Keratinocyte (primary cell): ENCODE data around the gene MRPL10.

ENCODE experiments used
- CTCF ChIP-seq, 3 experiments: IDR thresholded peaks in 1 of 3; conservative IDR thresholded peaks in 1 of 3; optimal IDR thresholded peaks in 1 of 3; 2 replicates in 2 of 3; 3 replicates in 1 of 3; pipeline versions ENCODE3 to v1.5.1; 2011; ENCODE audit warnings: low read length in 3 of 3, mild to moderate bottlenecking in 3 of 3, moderate library complexity in 2 of 3, control low read depth in 1 of 3, inconsistent platforms in 1 of 3; ENCODE audit not compliant: insufficient read depth in 2 of 3; ENCODE audit errors: extremely low read depth in 1 of 3
- EZH2 ChIP-seq: IDR thresholded peaks from one replicate; pipeline ENCODE4 v1.6.1; 2012; ENCODE audit warnings: inconsistent platforms, mild to moderate bottlenecking, low read length, moderate library complexity

GRCh38 chr17:47843391-47843730 lies 12.0 kb upstream of the MRPL10 start:
- TF ChIP-seq CTCF (optimal IDR thresholded peaks at IDR 0.05 in 1 of 3, IDR thresholded peaks at IDR 0.05 in 1 of 3, conservative IDR thresholded peaks at IDR 0.05 in 1 of 3; ENCODE audit: extremely low read depth in 1 of 3, insufficient read depth in 2 of 3, low read length in 3 of 3), result no peak
- no peak for TF ChIP-seq EZH2
